Loucy (cell line): ENCODE results near the gene LEMD1.

Source experiments
- H2AFZ ChIP-seq: fragments of 200-600 bp; sonication (generic); 2 replicates; pipeline ENCODE4 v1.6.0; 2016; ENCODE audit warnings: antibody characterized with exemption, mild to moderate bottlenecking, low read length, moderate library complexity
- H3F3A ChIP-seq: fragments of 200-600 bp; 2 replicates; pipeline ENCODE4 v1.6.0; 2016; ENCODE audit warnings: antibody characterized with exemption, low read depth, mild to moderate bottlenecking
- H3K27me3 ChIP-seq: fragments of 200-600 bp; sonication (generic); 2 replicates; pipeline ENCODE4 v1.6.1; 2014; ENCODE audit warnings: low read length, mild to moderate bottlenecking; ENCODE audit not compliant: insufficient read depth, poor library complexity, severe bottlenecking
- H3K36me3 ChIP-seq: fragments of 200-600 bp; sonication (generic); 2 replicates; pipeline ENCODE4 v1.6.1; 2016; ENCODE audit warnings: low read length; ENCODE audit not compliant: insufficient read depth
- H3K4me1 ChIP-seq: fragments of 200-600 bp; sonication (generic); 2 replicates; pipeline ENCODE4 v1.5.1; 2014; ENCODE audit warnings: low read length, mild to moderate bottlenecking; ENCODE audit not compliant: insufficient read depth, poor library complexity, severe bottlenecking
- H3K4me2 ChIP-seq: fragments of 200-600 bp; sonication (generic); 2 replicates; pipeline ENCODE4 v1.6.0; 2014; ENCODE audit warnings: antibody characterized with exemption, low read length, low read depth, mild to moderate bottlenecking; ENCODE audit not compliant: poor library complexity, severe bottlenecking
- H3K4me3 ChIP-seq: fragments of 200-600 bp; sonication (generic); 2 replicates; pipeline ENCODE4 v1.5.1; 2014; ENCODE audit warnings: low read length, mild to moderate bottlenecking, mixed read lengths; ENCODE audit not compliant: poor library complexity, severe bottlenecking
- H3K79me2 ChIP-seq: fragments of 200-600 bp; sonication (generic); 2 replicates; pipeline ENCODE4 v1.6.1; 2014; ENCODE audit warnings: low read length; ENCODE audit not compliant: insufficient read depth
- H3K9ac ChIP-seq: fragments of 200-600 bp; sonication (generic); 2 replicates; pipeline ENCODE4 v1.6.0; 2014; ENCODE audit warnings: mild to moderate bottlenecking, low read depth, low read length, moderate library complexity; ENCODE audit not compliant: poor library complexity, severe bottlenecking
- H3K9me2 ChIP-seq: fragments of 200-600 bp; sonication (generic); replicated peaks from 2 replicates; pipeline ENCODE4 v1.6.1; 2016; ENCODE audit warnings: low read depth, low read length, mixed read lengths
- H3K9me3 ChIP-seq: fragments of 200-600 bp; sonication (generic); 2 replicates; pipeline ENCODE4 v1.6.1; 2014; ENCODE audit warnings: mild to moderate bottlenecking, antibody characterized with exemption, low read length, low read depth; ENCODE audit not compliant: insufficient read depth
- H4K20me1 ChIP-seq: fragments of 200-600 bp; sonication (generic); 2 replicates; pipeline ENCODE4 v1.6.0; 2014; ENCODE audit warnings: antibody characterized with exemption, low read length, mild to moderate bottlenecking; ENCODE audit not compliant: insufficient read depth, poor library complexity, severe bottlenecking
- EZH2phosphoT487 ChIP-seq: fragments of 200-600 bp; IDR thresholded peaks from 2 replicates; pipeline ENCODE4 v1.6.1; 2018; ENCODE audit warnings: antibody characterized with exemption, mild to moderate bottlenecking, moderate library complexity, borderline replicate concordance
- TF ChIP-seq, protein P1 (sequence below): fragments of 200-600 bp; sonication (generic); conservative IDR thresholded peaks from 2 replicates; pipeline ENCODE4 v1.5.1; 2014; ENCODE audit warnings: mild to moderate bottlenecking, antibody characterized with exemption, low read length

LEMD1 gene

DNA sequence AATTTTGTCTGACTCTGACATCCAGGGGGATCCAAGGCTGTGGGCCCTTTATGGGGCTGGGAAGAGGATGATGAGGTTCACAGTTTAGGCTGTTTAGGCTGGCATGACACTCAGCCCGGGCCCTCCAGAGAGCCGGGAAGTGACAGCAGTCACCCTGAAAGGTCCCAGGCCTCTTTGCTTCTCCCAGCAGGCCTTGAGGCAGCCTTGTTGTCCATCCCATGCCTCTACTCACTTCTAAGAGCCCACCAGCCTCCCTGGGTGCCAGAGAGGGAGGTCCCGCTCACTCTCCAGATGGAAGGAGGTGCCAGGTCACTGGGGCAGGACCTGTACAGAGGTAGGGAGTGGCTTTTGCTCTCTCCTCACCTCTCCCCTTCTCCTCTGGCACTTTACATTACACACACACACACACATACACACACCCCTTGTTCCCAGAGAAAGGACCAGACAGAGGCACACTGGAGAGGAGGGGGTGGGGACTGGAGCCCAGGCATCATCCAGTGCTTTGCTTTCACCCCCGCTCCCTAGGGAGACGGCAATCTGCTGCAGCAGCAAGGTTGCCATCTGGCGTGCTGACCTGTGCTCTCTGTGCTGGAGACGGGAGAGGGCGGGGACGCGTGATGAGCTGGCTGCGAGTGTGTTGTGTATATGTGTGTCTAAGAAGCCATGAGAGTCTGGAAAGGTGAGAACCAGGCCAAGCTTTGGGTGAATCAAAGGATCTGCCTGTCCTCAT is 69.7 kb downstream of the LEMD1 start:
- Histone ChIP-seq H3K4me3 (no peak overlapping the region), H3K9me3 (no peaks in the 10 kb centered on the region), H3K27me3 (no peaks in the 10 kb centered on the region), H3K36me3 (no peaks in the 10 kb centered on the region), H3K4me2 (no peak overlapping the region), H4K20me1 (no peaks in the 10 kb centered on the region), H3K9me2 (no peaks in the 10 kb centered on the region), H3K4me1 (peaks cover 4% of the 10 kb centered on the region), H2AFZ (no peak overlapping the region), H3K79me2 (no peaks in the 10 kb centered on the region), H3K9ac (no peak overlapping the region), H3F3A (no peaks in the 10 kb centered on the region)
- TF ChIP-seq, protein P1, sequence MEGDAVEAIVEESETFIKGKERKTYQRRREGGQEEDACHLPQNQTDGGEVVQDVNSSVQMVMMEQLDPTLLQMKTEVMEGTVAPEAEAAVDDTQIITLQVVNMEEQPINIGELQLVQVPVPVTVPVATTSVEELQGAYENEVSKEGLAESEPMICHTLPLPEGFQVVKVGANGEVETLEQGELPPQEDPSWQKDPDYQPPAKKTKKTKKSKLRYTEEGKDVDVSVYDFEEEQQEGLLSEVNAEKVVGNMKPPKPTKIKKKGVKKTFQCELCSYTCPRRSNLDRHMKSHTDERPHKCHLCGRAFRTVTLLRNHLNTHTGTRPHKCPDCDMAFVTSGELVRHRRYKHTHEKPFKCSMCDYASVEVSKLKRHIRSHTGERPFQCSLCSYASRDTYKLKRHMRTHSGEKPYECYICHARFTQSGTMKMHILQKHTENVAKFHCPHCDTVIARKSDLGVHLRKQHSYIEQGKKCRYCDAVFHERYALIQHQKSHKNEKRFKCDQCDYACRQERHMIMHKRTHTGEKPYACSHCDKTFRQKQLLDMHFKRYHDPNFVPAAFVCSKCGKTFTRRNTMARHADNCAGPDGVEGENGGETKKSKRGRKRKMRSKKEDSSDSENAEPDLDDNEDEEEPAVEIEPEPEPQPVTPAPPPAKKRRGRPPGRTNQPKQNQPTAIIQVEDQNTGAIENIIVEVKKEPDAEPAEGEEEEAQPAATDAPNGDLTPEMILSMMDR: no peak
- no peak for TF ChIP-seq EZH2phosphoT487

DNA sequence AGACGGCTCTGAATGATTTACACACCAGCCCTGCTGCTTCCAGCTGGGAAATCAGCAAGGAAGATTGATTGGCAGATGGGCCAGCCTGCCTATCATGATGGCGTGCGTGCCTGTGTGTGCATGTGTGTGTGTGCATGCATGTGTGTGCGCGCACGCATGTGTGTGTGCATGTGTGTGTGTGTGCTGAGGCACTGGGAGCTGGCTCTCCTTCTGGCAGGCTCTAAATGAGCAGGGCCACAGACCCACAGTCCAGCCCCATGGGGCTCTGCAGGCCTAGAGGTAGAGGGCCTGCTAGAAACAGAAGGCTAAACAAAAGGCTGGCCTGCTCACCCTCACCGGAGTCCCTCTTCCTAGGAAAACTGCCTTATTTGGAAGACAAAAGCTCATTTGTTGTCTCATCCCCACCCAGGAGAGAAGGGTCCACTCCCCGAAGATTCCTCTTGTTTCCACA is 71.1 kb downstream of the LEMD1 start:
- H3K9me2 ChIP-seq: no peaks in the 10 kb centered on the region
- no peaks in the 10 kb centered on the region for H3F3A ChIP-seq
- no peaks in the 10 kb centered on the region for H4K20me1 ChIP-seq
- peaks cover 4% of the 10 kb centered on the region for H3K4me1 ChIP-seq
- H3K27me3 ChIP-seq: no peaks in the 10 kb centered on the region
- H3K79me2 ChIP-seq: no peaks in the 10 kb centered on the region
- H3K9me3 ChIP-seq: no peaks in the 10 kb centered on the region
- H3K9ac ChIP-seq: no peak overlapping the region
- no peak for TF ChIP-seq EZH2phosphoT487
- TF ChIP-seq, protein P1: no peak
- H3K4me2 ChIP-seq: no peak overlapping the region
- no peaks in the 10 kb centered on the region for H3K36me3 ChIP-seq
- H2AFZ ChIP-seq: no peak overlapping the region
- no peak overlapping the region for H3K4me3 ChIP-seq

DNA sequence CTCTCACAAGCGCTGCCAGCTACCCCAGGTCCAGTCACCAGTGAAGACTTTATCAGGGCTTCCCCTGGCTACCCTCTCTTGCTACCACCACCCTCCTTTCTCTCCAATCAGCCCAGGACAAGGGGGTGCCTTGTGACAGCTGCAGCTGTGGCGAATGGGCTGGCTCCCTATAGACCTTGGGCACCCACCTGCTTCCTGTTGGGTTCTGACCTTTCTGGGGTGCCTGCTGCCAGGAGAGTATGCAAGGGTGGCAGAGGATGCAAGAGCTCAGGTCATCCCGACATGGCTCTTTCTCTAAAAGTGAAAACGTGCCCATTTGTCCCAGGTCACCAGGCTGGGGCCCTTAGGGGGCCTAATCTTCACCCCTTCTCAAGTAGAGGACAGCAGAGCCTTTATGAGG is 71.7 kb downstream of the LEMD1 start:
- Histone ChIP-seq H3K4me2 (no peak overlapping the region), H3K36me3 (no peaks in the 10 kb centered on the region), H3K9me3 (no peaks in the 10 kb centered on the region), H3K4me3 (no peak overlapping the region), H3K9ac (no peak overlapping the region), H3K79me2 (no peaks in the 10 kb centered on the region), H4K20me1 (no peaks in the 10 kb centered on the region), H2AFZ (no peak overlapping the region), H3K4me1 (peaks cover 4% of the 10 kb centered on the region), H3F3A (no peaks in the 10 kb centered on the region), H3K27me3 (no peaks in the 10 kb centered on the region), H3K9me2 (no peaks in the 10 kb centered on the region)
- TF ChIP-seq, protein P1: no peak
